Endothelial cell of umbilical vein (primary cell): ENCODE measurements around the gene PPARD. TPM values are rescaled to one million over a fixed set of nuclear protein-coding genes. Genes with fewer than 3 reads are reported as not detected.

ENCODE experiments used
- BruUV-seq: library from RNA; stranded (reverse); fragments of 400-500 nt; replicated peaks from 2 replicates; lab custom pipeline; 2021; lab: Mats Ljungman, UMichigan
- CTCF ChIA-PET: fragments of 300-600, 350-600 bp; sonication (Branson Sonifier 250); formaldehyde crosslinking; loops from one replicate; lab custom pipeline; 2021; ENCODE audit warnings: antibody characterized with exemption, inconsistent platforms; lab: Charles Lee
- POLR2A ChIA-PET: fragments of 300-600, 350-600 bp; sonication (Branson Sonifier 250); formaldehyde crosslinking; loops from one replicate; lab custom pipeline; 2021; ENCODE audit warnings: antibody characterized with exemption, inconsistent platforms; lab: Charles Lee
- DNase-seq: peaks from one replicate; pipeline ENCODE4 v3.0.0-alpha.2; 2011; ENCODE audit warnings: low read depth, low spot score
- FAIRE-seq: peaks from 2 replicates; lab custom pipeline; 2011; peaks lifted over from hg19 to GRCh38; lab: Jason Lieb, UNC
- H2AFZ ChIP-seq: 2 replicates; pipeline ENCODE4 v1.6.0; 2012; ENCODE audit warnings: low read depth, low read length, control low read depth, inconsistent platforms
- H3K27ac ChIP-seq: 2 replicates; pipeline ENCODE4 v1.5.1; 2011; ENCODE audit warnings: low read depth, mild to moderate bottlenecking, control low read depth, low read length, moderate library complexity; ENCODE audit not compliant: insufficient read depth
- H3K27me3 ChIP-seq, 2 experiments: 2 replicates each; pipeline versions ENCODE4 v1.6.0 to v1.6.1; 2011; ENCODE audit warnings: low read length in 2 of 2, mixed read lengths in 1 of 2; ENCODE audit not compliant: control insufficient read depth in 2 of 2, insufficient read depth in 2 of 2
- H3K36me3 ChIP-seq, 2 experiments: 2 replicates in 1 of 2; 3 replicates in 1 of 2; pipeline ENCODE4 v1.5.1; 2011; ENCODE audit warnings: low read length in 2 of 2, mild to moderate bottlenecking in 1 of 2, moderate library complexity in 1 of 2; ENCODE audit not compliant: control insufficient read depth in 2 of 2, insufficient read depth in 2 of 2; ENCODE audit errors: extremely low read depth in 1 of 2
- H3K4me1 ChIP-seq: 3 replicates; pipeline ENCODE4 v1.5.1; 2011; ENCODE audit warnings: mild to moderate bottlenecking, low read length; ENCODE audit not compliant: control insufficient read depth, insufficient read depth; ENCODE audit errors: extremely low read depth
- H3K4me2 ChIP-seq: 2 replicates; pipeline ENCODE4 v1.6.1; 2011; ENCODE audit warnings: low read length, control low read depth, mixed read lengths; ENCODE audit not compliant: insufficient read depth
- H3K4me3 ChIP-seq, 3 experiments: fragments of 200-600 bp in 1 of 3; sonication (generic), shearing (Covaris generic) in 1 of 3; replicated peaks in 1 of 3; 2 replicates each; pipeline ENCODE4 v1.5.1; 2011 to 2016; ENCODE audit warnings: control low read depth in 3 of 3, low read length in 3 of 3, mild to moderate bottlenecking in 2 of 3, inconsistent platforms in 1 of 3, low read depth in 1 of 3, moderate library complexity in 1 of 3; ENCODE audit not compliant: insufficient read depth in 1 of 3
- H3K79me2 ChIP-seq: 2 replicates; pipeline ENCODE4 v1.6.0; 2012; ENCODE audit warnings: low read length, inconsistent platforms; ENCODE audit not compliant: control insufficient read depth, insufficient read depth
- H3K9ac ChIP-seq: replicated peaks from 2 replicates; pipeline ENCODE3; 2011; ENCODE audit warnings: low read length, control low read depth; ENCODE audit not compliant: insufficient read depth; ENCODE audit errors: extremely low read depth
- H3K9me1 ChIP-seq: replicated peaks from 3 replicates; pipeline ENCODE4 v1.6.0; 2011; ENCODE audit warnings: mild to moderate bottlenecking, low read length; ENCODE audit not compliant: control insufficient read depth, insufficient read depth; ENCODE audit errors: extremely low read depth
- H3K9me3 ChIP-seq: replicated peaks from 2 replicates; pipeline ENCODE4 v1.5.1; 2012; ENCODE audit warnings: low read length, inconsistent platforms; ENCODE audit not compliant: control insufficient read depth, insufficient read depth
- H4K20me1 ChIP-seq: replicated peaks from 2 replicates; pipeline ENCODE3; 2011; ENCODE audit warnings: mild to moderate bottlenecking, low read length; ENCODE audit not compliant: control insufficient read depth, insufficient read depth; ENCODE audit errors: extremely low read depth
- EZH2 ChIP-seq: IDR thresholded peaks from 2 replicates; pipeline ENCODE4 v1.6.1; 2012; ENCODE audit warnings: borderline replicate concordance, low read depth, mild to moderate bottlenecking, moderate library complexity, low read length, inconsistent platforms; ENCODE audit not compliant: severe bottlenecking
- FOS ChIP-seq: IDR thresholded peaks from 2 replicates; pipeline ENCODE4 v1.6.1; 2011; ENCODE audit warnings: mild to moderate bottlenecking, low read length, moderate library complexity, borderline replicate concordance; ENCODE audit not compliant: insufficient read depth
- JUN ChIP-seq: IDR thresholded peaks from 2 replicates; pipeline ENCODE4 v1.6.1; 2011; ENCODE audit warnings: borderline replicate concordance, low read depth; ENCODE audit not compliant: insufficient read length, insufficient read depth
- POLR2A ChIP-seq: IDR thresholded peaks from 2 replicates; pipeline ENCODE4 v1.6.1; 2012; ENCODE audit warnings: low read depth, mild to moderate bottlenecking, control low read depth, low read length
- POLR2AphosphoS5 ChIP-seq: IDR thresholded peaks from 2 replicates; pipeline ENCODE4 v1.6.1; 2012; ENCODE audit warnings: low read depth, mild to moderate bottlenecking, control low read depth, low read length, moderate library complexity; ENCODE audit not compliant: insufficient read depth
- dilution Hi-C: fragments of 300-500 bp; cut with MboI; formaldehyde crosslinking; loops from one replicate; pipeline ENCODE4 v1.15.0; 2019; ENCODE audit warnings: low sequenced_read_pairs; ENCODE audit not compliant: extremely low pct_ligation_motif_present
- intact Hi-C: fragments of 100-400 bp; cut with micrococcal nuclease; formaldehyde crosslinking; loops from one replicate; pipeline ENCODE4 v1.10.0; 2022
- polyA plus RNA-seq, 4 experiments: library from polyadenylated mRNA; depleted of rRNA in 3 of 4; stranded (reverse) in 3 of 4; unstranded in 1 of 4; fragments of >200 nt; gene quantifications; 2 replicates each; pipeline versions ENCODE4 v1.2.1 to v1.2.3, GENCODE V29; 2011 to 2012; ENCODE audit warnings: missing spikeins in 1 of 4
- total RNA-seq: library from RNA; stranded (reverse); gene quantifications from 2 replicates; pipeline ENCODE4 v1.2.3, GENCODE V29; 2021
- TF ChIP-seq, protein P1 (sequence below), 2 donors: IDR thresholded peaks; 1 replicate in 1 of 2; 2 replicates in 1 of 2; pipeline ENCODE4 v1.5.1; 2011; ENCODE audit warnings: low read length in 2 of 2, mild to moderate bottlenecking in 2 of 2, moderate library complexity in 2 of 2, control low read depth in 1 of 2, inconsistent platforms in 1 of 2, low read depth in 1 of 2; ENCODE audit not compliant: insufficient read depth in 1 of 2; ENCODE audit errors: extremely low read depth in 1 of 2

Gene PPARD
- total and polyA plus RNA-seq, 2 donors (not counting 3 experiments of a cell fraction or from before 2014, with no cell fraction given) = 23.4 to 29.2 TPM

DNA sequence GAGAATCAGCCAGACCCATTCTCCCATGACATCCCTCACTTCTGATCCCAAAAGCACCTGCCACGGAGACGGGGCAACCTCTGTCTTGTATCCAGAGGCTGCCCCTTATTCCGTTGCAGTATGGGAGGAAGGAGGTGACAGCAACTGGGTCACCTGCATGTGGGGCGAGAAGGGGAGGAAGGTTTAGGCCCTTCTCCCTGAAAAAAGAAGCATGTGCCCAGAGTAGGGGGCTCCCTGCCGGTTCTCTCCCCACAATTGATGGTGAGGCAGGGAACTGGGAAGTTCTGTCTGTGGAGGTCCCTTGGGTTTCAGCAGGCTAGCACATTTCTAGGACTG is 60.5 kb downstream of the PPARD start:
- H3K9ac ChIP-seq = no peak overlapping the region
- no peak overlapping the region for H3K4me2 ChIP-seq
- BruUV-seq = no TSS peak
- TF ChIP-seq POLR2AphosphoS5 = no peak
- TF ChIP-seq, protein P1, sequence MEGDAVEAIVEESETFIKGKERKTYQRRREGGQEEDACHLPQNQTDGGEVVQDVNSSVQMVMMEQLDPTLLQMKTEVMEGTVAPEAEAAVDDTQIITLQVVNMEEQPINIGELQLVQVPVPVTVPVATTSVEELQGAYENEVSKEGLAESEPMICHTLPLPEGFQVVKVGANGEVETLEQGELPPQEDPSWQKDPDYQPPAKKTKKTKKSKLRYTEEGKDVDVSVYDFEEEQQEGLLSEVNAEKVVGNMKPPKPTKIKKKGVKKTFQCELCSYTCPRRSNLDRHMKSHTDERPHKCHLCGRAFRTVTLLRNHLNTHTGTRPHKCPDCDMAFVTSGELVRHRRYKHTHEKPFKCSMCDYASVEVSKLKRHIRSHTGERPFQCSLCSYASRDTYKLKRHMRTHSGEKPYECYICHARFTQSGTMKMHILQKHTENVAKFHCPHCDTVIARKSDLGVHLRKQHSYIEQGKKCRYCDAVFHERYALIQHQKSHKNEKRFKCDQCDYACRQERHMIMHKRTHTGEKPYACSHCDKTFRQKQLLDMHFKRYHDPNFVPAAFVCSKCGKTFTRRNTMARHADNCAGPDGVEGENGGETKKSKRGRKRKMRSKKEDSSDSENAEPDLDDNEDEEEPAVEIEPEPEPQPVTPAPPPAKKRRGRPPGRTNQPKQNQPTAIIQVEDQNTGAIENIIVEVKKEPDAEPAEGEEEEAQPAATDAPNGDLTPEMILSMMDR (IDR thresholded peaks at IDR 0.05; ENCODE audit: extremely low read depth in 1 of 2, insufficient read depth in 1 of 2, low read depth in 1 of 2, low read length in 2 of 2) = no peak
- TF ChIP-seq POLR2A = no peak
- no peak for TF ChIP-seq FOS
- TF ChIP-seq JUN = no peak
- no peak for TF ChIP-seq EZH2
- DNase-seq (no peak), FAIRE-seq (no peak)
- H3K4me3 ChIP-seq = no peak overlapping the region
- no peak overlapping the region for H3K27ac ChIP-seq
- no peaks in the 10 kb centered on the region for H4K20me1 ChIP-seq
- H3K27me3 ChIP-seq = no peaks in the 10 kb centered on the region
- H3K36me3 ChIP-seq = no peaks in the 10 kb centered on the region
- dilution Hi-C loops = no loop called here
- intact Hi-C loops = no loop called here
- H2AFZ ChIP-seq = no peak overlapping the region
- CTCF ChIA-PET = no interaction called here
- H3K9me3 ChIP-seq = no peaks in the 10 kb centered on the region
- no peaks in the 10 kb centered on the region for H3K4me1 ChIP-seq
- no peaks in the 10 kb centered on the region for H3K79me2 ChIP-seq
- no peaks in the 10 kb centered on the region for H3K9me1 ChIP-seq
- POLR2A ChIA-PET = no interaction called here
